Measurements from ENCODE around the gene MYH15. TPM values are rescaled to one million over a fixed set of nuclear protein-coding genes. Genes with fewer than 3 reads are reported as not detected.

Gene MYH15
- total RNA-seq, 1 experiment from 2014 or later = 1.2 TPM

DNA sequence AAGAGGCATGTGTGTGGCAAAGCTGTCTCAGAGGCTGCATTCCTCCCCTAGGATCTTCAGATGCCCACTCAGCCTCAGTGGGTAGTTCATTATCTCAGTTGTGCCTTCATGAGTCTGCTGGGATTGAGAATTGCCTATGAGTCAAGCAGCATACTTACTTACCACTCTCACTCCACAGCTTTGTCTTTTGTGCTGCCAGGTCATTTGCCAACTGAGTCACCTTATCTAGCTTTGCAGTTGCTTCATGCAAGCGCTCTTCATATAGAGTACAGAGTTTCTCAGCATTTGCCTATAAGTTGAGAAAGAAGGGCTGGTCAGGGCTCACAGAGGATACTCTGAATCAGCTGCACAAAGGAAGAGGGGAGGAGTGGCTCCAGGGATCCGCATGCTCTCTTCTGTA is 89.5 kb downstream of the MYH15 start:
- Histone ChIP-seq H3K9me3 (ENCODE audit: control insufficient read depth, insufficient read depth, low read depth, low read length) (no peaks in the 10 kb centered on the region), H3K36me3 (ENCODE audit: control insufficient read depth, insufficient read depth, low read length) (no peaks in the 10 kb centered on the region), H3K4me1 (ENCODE audit: control insufficient read depth, insufficient read depth, low read length) (no peaks in the 10 kb centered on the region), H3K4me3 (ENCODE audit: low read depth in 2 of 2, low read length in 2 of 2) (no peak overlapping the region), H3K27ac (ENCODE audit: low read length) (no peak overlapping the region), H3K27me3 (ENCODE audit: control insufficient read depth, insufficient read depth, low read length) (no peaks in the 10 kb centered on the region)
- BruUV-seq (replicated peaks) = no TSS peak
- no peak for ATAC-seq
- no peak for DNase-seq (ENCODE audit: low read depth, low spot score)
- ChIA-PET CTCF (no interaction called here), POLR2A (no interaction called here)
- in situ Hi-C loops (cut with HindIII; ENCODE audit: low pct_unique_long_range_greater_than_20kb, low sequenced_read_pairs) = no loop called here
- intact Hi-C loops (cut with micrococcal nuclease; ENCODE audit: unreplicated experiment) = no loop called here
- no peak for TF ChIP-seq POLR2AphosphoS5 (IDR thresholded peaks at IDR 0.05; ENCODE audit: low read depth, low read length)
- TF ChIP-seq TCF7L2 (IDR thresholded peaks at IDR 0.05; ENCODE audit: low read depth, low read length) = 0 out of 2 replicates have a peak, but pooled peaks have one; percentile 2

DNA sequence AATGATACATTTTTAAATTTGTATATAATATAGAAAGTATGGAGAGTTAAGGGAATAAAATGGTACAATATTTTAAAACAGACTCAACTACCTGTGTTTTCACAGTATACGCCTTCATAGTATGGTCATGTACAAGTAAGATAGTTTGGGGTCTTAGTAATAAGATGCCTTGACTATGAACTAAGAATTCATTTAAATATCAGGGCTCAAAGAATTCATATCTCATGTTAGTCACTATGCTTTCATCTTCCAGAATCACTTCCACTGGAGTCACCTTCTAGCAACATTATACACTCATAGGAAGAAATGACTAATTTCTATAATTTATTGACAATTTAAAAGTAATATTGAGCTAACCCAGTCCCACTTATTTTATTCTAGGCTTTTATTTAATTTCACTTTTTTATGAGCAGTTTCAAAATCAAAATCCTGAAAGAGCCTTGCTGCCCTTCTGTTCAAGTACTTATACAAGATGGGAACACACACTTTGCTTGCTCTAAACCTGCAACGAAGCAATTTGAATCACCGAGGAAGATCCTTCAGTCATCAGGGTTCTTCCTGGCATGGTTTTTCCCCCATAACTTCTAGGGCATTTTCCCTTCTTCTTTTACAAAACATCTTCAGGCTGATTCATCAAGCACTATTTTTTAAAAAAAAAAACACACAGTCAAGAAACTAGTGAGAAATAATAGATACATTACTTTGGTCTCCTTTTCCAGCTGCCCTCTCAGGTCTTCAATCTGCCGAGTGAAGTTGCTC is 94.1 kb downstream of the MYH15 start:
- H3K36me3 ChIP-seq (ENCODE audit: control insufficient read depth, insufficient read depth, low read length) = no peaks in the 10 kb centered on the region

More for the DNA sequence above, 94.1 kb downstream of the MYH15 start:
- TF ChIP-seq TCF7L2 (IDR thresholded peaks at IDR 0.05; ENCODE audit: low read depth, low read length) (no peak), SIN3A (IDR thresholded peaks at IDR 0.05; ENCODE audit: borderline replicate concordance, insufficient read depth, low read depth, low read length) (no peak), POLR2AphosphoS5 (IDR thresholded peaks at IDR 0.05; ENCODE audit: low read depth, low read length) (no peak)
- TF ChIP-seq, protein P1, sequence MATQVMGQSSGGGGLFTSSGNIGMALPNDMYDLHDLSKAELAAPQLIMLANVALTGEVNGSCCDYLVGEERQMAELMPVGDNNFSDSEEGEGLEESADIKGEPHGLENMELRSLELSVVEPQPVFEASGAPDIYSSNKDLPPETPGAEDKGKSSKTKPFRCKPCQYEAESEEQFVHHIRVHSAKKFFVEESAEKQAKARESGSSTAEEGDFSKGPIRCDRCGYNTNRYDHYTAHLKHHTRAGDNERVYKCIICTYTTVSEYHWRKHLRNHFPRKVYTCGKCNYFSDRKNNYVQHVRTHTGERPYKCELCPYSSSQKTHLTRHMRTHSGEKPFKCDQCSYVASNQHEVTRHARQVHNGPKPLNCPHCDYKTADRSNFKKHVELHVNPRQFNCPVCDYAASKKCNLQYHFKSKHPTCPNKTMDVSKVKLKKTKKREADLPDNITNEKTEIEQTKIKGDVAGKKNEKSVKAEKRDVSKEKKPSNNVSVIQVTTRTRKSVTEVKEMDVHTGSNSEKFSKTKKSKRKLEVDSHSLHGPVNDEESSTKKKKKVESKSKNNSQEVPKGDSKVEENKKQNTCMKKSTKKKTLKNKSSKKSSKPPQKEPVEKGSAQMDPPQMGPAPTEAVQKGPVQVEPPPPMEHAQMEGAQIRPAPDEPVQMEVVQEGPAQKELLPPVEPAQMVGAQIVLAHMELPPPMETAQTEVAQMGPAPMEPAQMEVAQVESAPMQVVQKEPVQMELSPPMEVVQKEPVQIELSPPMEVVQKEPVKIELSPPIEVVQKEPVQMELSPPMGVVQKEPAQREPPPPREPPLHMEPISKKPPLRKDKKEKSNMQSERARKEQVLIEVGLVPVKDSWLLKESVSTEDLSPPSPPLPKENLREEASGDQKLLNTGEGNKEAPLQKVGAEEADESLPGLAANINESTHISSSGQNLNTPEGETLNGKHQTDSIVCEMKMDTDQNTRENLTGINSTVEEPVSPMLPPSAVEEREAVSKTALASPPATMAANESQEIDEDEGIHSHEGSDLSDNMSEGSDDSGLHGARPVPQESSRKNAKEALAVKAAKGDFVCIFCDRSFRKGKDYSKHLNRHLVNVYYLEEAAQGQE (IDR thresholded peaks at IDR 0.05; ENCODE audit: insufficient read depth in 1 of 2, low read depth in 2 of 2, low read length in 1 of 2) = no peak
- TF ChIP-seq, protein P2, sequence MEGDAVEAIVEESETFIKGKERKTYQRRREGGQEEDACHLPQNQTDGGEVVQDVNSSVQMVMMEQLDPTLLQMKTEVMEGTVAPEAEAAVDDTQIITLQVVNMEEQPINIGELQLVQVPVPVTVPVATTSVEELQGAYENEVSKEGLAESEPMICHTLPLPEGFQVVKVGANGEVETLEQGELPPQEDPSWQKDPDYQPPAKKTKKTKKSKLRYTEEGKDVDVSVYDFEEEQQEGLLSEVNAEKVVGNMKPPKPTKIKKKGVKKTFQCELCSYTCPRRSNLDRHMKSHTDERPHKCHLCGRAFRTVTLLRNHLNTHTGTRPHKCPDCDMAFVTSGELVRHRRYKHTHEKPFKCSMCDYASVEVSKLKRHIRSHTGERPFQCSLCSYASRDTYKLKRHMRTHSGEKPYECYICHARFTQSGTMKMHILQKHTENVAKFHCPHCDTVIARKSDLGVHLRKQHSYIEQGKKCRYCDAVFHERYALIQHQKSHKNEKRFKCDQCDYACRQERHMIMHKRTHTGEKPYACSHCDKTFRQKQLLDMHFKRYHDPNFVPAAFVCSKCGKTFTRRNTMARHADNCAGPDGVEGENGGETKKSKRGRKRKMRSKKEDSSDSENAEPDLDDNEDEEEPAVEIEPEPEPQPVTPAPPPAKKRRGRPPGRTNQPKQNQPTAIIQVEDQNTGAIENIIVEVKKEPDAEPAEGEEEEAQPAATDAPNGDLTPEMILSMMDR (IDR thresholded peaks at IDR 0.05) = no peak
- CTCF ChIA-PET = no interaction called here
- in situ Hi-C loops (cut with HindIII; ENCODE audit: low pct_unique_long_range_greater_than_20kb, low sequenced_read_pairs) (no loop called here), intact Hi-C loops (cut with micrococcal nuclease; ENCODE audit: unreplicated experiment) (no loop called here)
- Histone ChIP-seq H3K4me3 (ENCODE audit: low read depth in 2 of 2, low read length in 2 of 2) (no peak overlapping the region), H3K27ac (ENCODE audit: low read length) (no peak overlapping the region), H3K9me3 (ENCODE audit: control insufficient read depth, insufficient read depth, low read depth, low read length) (no peaks in the 10 kb centered on the region; the same call in 1 of the 2 replicates), H3K4me1 (ENCODE audit: control insufficient read depth, insufficient read depth, low read length) (no peaks in the 10 kb centered on the region), H3K27me3 (ENCODE audit: control insufficient read depth, insufficient read depth, low read length) (no peaks in the 10 kb centered on the region)
- DNase-seq (ENCODE audit: low read depth, low spot score) (no peak), ATAC-seq (no peak)
- no TSS peak for BruUV-seq (replicated peaks)
- POLR2A ChIA-PET = no interaction called here
